Esophagus muscularis mucosa (tissue), 4 donors: ENCODE measurements around the gene ZMIZ1.

Experiments used
- CTCF ChIP-seq, 3 experiments: fragments of 200-600 bp in 2 of 3; fragments of 450-650 bp in 1 of 3; sonication (generic) in 2 of 3; IDR thresholded peaks; one replicate each; pipeline ENCODE4 v1.5.1; 2017 to 2019; ENCODE audit warnings: antibody characterized with exemption in 3 of 3, mild to moderate bottlenecking in 2 of 3, moderate library complexity in 1 of 3
- EP300 ChIP-seq: sonication (generic); formaldehyde crosslinking; IDR thresholded peaks from one replicate; pipeline ENCODE4 v1.6.1; 2017; ENCODE audit warnings: antibody characterized with exemption
- POLR2A ChIP-seq: fragments of 450-650 bp; IDR thresholded peaks from one replicate; pipeline ENCODE4 v1.6.1; 2017; ENCODE audit warnings: antibody characterized with exemption, moderate library complexity, mild to moderate bottlenecking, low read depth

GRCh38 chr10:79303631-79304478 lies 235.1 kb downstream of the ZMIZ1 start:
- TF ChIP-seq CTCF (IDR thresholded peaks at IDR 0.05) (no peak), POLR2A (no peak), EP300 (no peak)
